GDM1 (cell line): ENCODE measurements around the gene ZSCAN21.

Source experiments
- DNase-seq: peaks from one replicate; lab custom pipeline; 2025; lab: John Stamatoyannopoulos, UW

ZSCAN21 gene

GRCh38 chr7:100075418-100075817 is 25.8 kb downstream of the ZSCAN21 start:
- no peak for DNase-seq

DNA sequence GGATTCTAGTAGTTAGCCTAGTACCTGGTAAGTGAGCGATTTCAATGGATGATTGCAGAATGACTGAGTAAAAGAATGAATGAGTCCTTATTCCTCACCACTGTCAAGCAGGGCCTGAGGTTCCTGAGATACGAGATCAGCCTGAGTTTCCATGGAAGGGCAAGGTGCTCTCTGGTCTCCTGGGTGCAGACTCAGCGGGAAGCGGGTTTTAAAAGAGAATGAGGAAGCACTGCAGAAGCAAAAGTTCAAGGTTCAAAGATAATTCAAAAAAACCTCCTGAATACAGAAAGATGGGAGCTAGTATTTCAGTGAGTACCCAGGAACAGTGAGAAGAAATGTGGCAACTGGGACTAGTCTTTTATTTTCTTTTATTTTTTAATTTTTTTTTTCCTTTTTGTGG is 27.6 kb downstream of the ZSCAN21 start:
- no peak for DNase-seq

DNA sequence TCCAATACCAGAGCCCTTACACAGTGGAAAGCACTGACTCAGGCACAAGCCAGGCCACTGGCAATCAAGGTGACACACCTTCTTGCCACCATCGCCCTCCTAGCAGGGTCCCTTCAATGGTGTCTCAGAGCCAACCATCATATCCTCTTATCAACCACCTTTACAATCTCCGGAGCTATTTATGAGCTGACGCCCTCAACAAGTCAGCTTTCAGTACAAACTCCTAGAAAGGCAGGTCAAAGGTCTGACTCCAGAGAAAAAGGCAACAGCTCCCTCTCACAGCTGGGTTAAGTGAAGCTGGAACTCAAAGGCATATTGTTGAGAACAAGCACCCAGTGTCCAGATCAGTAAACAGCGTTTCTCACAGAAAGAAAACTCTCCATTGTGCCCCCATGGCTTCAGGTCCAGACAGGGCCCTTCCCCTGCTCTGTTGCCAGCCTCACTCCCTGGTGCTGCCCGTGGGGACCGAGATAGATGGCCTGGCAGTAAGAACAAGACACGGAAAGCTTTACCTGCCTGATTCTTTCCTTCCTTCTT is 29.5 kb downstream of the ZSCAN21 start:
- no peak for DNase-seq

GRCh38 chr7:100080907-100081534 is 31.4 kb downstream of the ZSCAN21 start:
- DNase-seq, result no peak

DNA sequence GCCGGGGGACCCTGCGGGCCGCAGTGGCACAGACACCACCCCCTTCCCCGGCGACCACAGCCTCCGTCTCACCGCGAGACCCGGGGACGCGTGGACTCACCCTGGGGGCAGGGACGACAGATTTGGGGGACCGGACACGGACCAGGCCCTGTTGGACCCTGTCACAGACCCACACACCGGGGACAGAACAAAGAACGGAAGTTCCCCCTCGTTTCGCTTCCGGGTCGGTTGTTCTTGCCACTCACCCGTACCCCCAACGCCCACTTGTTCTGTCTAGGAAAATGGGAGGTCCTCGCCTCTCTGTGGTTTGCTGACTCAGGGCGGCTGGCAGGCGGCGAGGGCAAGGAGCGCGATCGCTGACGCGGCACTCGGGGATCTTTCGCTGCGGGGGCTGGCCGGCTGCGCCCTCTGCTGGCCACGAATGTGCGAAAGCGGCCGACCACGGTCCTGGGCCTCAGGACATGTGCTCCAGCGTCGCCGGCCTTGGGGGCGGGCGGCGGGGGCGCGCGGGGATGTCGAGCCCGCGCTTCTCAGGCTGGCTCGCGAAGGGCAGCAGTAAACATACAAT is 32.0 kb downstream of the ZSCAN21 start, which contains the start of gene ZNF3:
Gene ZNF3, minus strand, starts transcription at position 189 of the 568 bp plus-strand sequence. CDS start 4,366 bp downstream, outside the sequence.
- DNase-seq, result peak; percentile 98

- no peak for DNase-seq
These were observed 33.4 kb downstream of the ZSCAN21 start for GRCh38 chr7:100082978-100083377.

DNA sequence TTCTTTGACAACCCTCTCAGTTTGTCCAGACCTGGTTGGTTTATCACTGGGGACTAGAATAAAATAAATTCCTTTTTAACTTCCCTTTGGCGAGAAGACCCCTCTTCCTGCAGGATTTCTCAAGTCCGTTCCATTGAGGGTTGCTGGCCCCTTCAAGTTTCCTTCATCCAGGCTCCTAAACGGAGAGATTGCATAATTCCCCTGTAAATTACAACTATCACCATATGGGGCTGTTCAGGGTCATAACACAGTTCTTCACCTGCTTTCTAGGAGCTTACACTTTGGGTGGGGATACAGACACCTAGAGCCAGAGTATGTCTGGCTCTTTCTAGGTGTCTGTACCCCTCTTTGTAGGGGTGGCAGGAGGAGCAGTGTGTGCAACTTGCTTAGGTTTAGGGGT is 35.9 kb downstream of the ZSCAN21 start:
- no peak for DNase-seq

- no peak for DNase-seq
These were observed 37.6 kb downstream of the ZSCAN21 start for GRCh38 chr7:100087055-100087750.

- no peak for DNase-seq
These were observed 38.6 kb downstream of the ZSCAN21 start for GRCh38 chr7:100088095-100088620.

GRCh38 chr7:100088621-100089457 is 39.3 kb downstream of the ZSCAN21 start, which contains the start of gene COPS6:
Gene COPS6 (plus strand): TSS chr7:100088969. CDS start chr7:100088991, 22 bp downstream.
- DNase-seq, result peak; percentile 63

DNA sequence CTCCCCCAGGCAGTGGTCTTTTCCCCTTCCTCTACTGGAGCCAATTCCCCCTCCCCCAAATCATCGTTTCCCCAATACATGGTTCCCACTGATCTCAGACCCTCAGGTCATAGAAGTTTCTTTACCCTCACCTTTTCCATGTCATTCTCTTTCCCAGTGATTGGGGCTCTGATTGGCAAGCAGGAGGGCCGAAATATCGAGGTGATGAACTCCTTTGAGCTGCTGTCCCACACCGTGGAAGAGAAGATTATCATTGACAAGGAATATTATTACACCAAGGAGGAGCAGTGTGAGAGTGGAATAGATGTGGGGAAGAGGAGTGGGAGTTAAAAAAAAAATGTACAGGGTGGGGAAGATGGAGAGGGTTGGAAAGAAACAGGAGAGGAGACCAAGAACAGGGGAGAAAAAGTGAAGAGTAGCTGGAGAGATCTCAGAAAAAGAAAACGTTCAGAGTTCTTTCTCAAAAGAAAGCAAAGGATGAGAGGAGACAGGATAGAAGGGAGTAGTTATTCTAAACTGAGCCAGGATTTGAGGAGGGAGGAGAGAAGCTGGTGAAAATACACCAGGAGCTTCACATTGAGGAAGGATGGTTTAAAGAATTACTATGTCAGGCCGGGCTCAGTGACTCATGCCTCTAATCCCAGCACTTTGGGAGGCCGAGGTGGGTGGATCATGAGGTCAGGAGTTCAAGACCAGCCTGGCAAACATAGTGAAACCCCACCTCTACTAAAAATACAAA is 40.1 kb downstream of the ZSCAN21 start:
- no peak for DNase-seq

- no peak for DNase-seq
These were observed 41.2 kb downstream of the ZSCAN21 start for GRCh38 chr7:100090527-100091410.

DNA sequence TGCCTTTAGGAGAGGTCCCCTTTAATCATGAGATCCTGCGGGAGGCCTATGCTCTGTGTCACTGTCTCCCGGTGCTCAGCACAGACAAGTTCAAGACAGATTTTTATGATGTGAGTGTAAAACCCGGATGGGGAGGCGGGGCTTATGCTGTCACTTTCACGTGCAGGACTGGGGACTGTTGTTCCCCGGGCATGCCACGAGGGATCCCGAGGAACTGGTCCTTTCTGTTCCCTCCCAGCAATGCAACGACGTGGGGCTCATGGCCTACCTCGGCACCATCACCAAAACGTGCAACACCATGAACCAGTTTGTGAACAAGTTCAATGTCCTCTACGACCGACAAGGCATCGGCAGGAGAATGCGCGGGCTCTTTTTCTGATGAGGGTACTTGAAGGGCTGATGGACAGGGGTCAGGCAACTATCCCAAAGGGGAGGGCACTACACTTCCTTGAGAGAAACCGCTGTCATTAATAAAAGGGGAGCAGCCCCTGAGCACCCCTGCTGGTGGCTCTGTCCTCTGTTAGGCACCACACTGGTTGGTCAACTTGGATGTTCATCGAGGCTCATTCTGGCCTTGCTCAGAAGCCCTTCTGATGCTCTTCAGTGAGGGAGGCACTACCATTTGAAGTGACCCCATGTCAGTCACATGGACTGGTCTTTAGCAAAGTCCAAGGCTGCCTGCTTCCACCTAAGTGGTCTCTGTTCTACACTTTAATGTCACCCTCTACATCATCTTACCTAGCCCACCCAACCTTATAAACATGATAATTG is 42.0 kb downstream of the ZSCAN21 start:
- no peak for DNase-seq

DNA sequence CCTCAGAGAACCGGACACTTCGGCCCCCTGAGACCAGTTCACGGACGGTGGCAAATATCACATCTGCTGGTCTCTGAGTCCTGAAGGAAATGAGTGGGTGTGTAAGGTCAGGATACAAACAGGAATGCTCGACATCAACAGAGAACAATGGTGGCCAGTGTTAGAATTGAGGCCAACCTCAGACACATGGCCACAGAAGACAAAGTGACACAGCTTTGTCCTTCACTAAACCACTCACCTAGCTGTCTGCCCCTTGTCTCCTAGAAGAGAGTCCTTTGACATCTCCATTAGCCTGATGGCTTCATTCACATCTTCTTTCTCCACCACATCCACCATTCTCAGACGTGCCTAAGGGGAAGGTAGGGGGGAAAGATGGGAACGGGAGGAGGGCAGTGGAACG is 43.5 kb downstream of the ZSCAN21 start:
- no peak for DNase-seq

- DNase-seq, result no peak
These were observed 43.9 kb downstream of the ZSCAN21 start for GRCh38 chr7:100093498-100093897.

- DNase-seq, result no peak
These were observed 44.4 kb downstream of the ZSCAN21 start for GRCh38 chr7:100093925-100094486.

DNA sequence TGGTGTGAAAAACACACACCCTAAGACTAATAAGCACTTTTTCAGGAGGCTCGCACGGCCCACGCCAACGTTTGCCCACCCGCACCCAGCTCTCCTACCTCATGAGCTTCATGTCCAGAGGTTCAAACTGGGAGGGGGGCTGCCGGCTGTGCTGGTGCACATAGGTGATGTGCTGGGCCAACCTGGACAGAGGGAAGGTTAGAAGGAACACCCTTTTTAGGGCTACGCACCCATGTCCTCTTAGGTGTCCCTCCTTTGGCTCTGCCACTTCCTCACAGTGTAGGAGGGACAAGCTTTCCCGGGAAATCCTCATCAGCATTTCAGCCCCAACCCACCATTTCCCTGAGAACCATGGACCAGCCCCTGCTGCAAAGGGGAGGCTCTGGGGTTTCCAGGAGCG is 45.7 kb downstream of the ZSCAN21 start:
- DNase-seq, result no peak

DNA sequence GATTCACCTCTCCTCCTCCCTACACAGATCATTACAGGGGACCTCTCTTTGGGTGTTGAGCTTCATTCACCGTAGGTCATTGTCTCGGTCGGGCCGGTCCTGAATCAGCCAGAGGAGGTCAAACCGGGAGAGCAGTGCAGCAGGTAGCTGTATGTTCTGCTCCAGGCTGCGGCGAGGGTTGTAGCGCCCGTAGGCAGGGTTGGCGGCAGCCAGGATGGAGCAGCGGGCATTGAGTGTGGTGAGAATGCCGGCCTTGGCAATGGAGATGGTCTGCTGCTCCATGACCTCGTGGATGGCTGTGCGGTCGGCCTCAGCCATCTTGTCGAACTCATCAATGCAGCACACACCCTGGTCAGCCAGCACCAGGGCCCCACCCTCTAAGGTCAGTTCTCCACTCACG is 46.1 kb downstream of the ZSCAN21 start:
- DNase-seq, result no peak

DNA sequence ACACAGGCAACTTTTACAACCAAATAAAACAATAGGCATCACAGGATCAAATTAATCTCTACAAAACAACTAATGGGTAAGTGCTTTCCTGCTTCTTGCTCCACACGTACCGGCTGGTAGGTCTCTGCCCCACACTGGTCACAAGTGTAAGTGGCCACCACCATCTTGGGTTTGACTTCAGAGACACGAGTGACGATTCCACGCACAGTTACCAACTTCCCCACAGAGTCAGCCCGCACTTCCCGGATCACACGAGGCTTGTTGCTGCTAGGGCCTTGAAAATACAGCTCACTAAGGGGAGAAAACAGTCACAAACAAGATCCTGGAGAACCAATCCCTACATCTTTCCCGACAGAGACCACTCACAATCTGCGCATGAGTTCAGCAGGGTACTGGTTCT is 49.3 kb downstream of the ZSCAN21 start:
- no peak for DNase-seq
